Measurements from ENCODE around the gene AADACL3.

Gene AADACL3

DNA sequence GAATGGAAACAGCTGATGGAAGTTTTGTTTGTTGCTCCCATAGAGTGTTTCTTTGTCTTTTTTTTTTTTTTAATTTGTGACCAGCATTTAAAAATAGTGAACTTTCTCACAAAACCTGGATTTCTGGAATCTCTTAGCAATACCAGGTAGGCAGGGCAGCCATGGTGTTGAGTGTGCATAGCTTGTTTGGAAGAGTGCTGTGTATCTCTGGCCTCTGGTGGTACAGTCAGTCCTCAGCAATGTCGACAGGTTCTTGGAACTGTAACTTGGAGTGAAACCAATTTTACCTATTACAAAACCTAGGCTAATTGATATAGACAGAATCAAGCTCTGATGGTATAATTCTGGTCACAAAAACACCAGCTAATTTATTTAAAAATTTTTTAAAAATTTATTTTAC lies 6.7 kb downstream of the AADACL3 start:
- no peak for TF ChIP-seq CTCF (IDR thresholded peaks at IDR 0.05)

DNA sequence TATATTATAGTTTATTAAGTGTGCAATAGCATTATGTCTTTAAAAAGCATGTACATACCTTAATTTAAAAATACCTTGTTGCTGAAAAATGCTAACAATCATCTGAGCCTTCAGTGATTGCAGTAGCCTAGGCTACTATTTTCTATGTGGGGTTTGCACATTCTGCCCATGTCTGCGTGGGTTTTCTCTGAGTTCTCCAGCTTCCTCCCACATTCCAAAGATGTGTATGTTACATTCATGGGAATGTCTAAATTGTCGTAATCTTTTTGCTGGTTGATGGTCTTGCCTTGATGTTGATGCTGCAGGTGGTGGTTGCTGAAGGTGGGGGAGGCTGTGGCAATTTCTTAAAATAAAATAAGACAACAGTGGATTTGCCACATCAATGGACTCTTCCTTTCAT lies 12.5 kb downstream of the AADACL3 start:
- no peak for TF ChIP-seq CTCF (IDR thresholded peaks at IDR 0.05)

DNA sequence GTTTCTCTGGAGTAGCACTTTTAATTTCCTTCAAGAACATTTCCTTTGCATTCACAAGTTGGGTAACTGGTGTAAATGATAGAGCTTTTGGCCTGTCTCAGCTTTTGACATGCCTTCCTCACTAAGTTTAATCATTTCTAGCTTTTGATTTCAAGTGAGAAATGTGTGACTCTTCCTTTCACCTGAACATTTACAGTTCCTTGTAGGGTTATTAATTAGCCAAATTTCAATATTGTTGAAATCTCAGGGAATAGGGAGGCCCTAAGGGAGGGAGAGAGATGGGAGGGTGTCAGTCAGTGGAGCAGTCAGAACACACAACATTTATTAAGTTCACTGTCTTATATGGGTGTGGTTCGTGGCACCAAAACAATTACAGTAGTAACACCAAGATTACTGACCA lies 14.2 kb downstream of the AADACL3 start:
- TF ChIP-seq CTCF (IDR thresholded peaks at IDR 0.05) = no peak

- no peak for TF ChIP-seq CTCF (IDR thresholded peaks at IDR 0.05)
Measured at GRCh38 chr1:12734651-12735050, 18.7 kb downstream of the AADACL3 start.

DNA sequence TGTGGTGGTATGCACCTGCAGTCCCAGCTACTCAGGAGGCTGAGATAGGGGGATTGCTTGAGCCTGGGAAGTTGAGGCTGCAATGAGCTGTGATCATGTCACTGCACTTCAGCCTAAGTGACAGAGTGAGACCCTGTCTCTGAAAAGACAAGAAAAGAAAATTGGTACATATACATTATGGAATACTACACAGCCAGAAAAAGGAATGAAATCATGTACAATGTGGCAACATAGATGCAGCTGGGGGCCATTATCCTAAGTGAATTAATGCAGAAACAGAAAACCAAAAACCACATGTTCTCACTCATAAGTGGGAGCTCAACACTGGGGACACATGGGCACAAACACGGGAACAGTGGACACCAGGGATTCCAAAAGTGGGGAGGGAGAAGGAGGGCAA lies 23.0 kb downstream of the AADACL3 start:
- TF ChIP-seq CTCF (IDR thresholded peaks at IDR 0.05) = no peak

DNA sequence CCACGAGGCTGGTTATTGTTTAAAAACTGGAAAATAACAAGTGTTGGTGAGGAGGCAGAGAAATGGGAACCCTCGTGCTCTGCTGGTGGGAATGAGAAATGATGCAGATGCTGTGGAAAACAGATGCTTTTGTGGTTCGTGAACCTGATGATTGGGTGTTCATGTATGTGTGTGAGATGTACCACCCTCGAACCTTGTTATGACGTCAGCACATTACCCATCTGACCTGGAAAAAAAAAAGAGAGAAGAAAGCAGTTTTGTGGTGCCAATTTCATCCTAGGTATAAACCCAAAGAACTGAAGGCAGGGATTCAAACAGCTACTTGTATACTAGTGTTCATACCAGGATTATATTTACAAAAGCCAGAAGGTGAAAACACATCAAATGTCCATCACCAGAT lies 23.7 kb downstream of the AADACL3 start:
- TF ChIP-seq CTCF (IDR thresholded peaks at IDR 0.05) = no peak

DNA sequence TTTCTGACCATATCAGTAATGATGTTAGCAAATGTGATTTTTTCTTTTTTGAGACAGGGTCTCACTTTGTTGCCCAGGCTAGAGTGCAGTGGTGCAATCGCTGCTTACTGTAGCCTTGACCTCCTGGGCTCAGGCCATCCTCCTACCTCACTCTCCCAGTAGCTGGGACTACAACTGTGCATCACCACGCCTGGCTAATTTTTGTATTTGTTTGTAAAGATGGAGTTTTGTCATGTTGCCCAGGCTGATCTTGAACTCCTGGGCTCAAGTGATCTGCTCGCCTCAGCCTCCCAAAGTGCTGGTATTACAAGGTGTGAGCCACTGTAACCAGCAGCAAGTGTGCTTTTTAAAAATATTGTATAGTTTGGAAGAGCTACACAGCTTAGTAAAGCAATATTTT lies 26.0 kb downstream of the AADACL3 start:
- TF ChIP-seq CTCF (IDR thresholded peaks at IDR 0.05) = no peak
